Thyroid gland (tissue), 4 donors: ENCODE measurements around the gene GRB2. TPM values are rescaled to one million over a fixed set of nuclear protein-coding genes. Genes with fewer than 3 reads are reported as not detected.

ENCODE experiments used
- DNase-seq, 2 donors: peaks; one replicate each; pipeline ENCODE4 v3.0.0-alpha.2; 2019
- H3K27ac ChIP-seq, 3 donors: fragments of 200-600 bp; sonication (generic); 1 replicate in 2 of 3; 2 replicates in 1 of 3; pipeline ENCODE4 v1.5.1; 2016 to 2019; ENCODE audit warnings: mild to moderate bottlenecking in 1 of 3, moderate library complexity in 1 of 3
- H3K27me3 ChIP-seq: fragments of 200-600 bp; sonication (generic); one replicate; pipeline ENCODE4 v1.5.1; 2019
- H3K36me3 ChIP-seq, 2 donors: fragments of 200-600 bp; sonication (generic); one replicate each; pipeline ENCODE4 v1.5.1; 2016 to 2019
- H3K4me1 ChIP-seq, 2 donors: fragments of 200-600 bp; sonication (generic); one replicate each; pipeline ENCODE4 v1.5.1; 2017 to 2019
- H3K4me3 ChIP-seq, 3 donors: fragments of 200-600 bp; sonication (generic); replicated peaks in 1 of 3; 1 replicate in 2 of 3; 2 replicates in 1 of 3; pipeline ENCODE4 v1.5.1; 2016; ENCODE audit warnings: mild to moderate bottlenecking in 1 of 3
- H3K9me3 ChIP-seq: fragments of 200-600 bp; sonication (generic); one replicate; pipeline ENCODE4 v1.5.1; 2017
- POLR2A ChIP-seq, 2 donors: fragments of 450-650 bp; IDR thresholded peaks; one replicate each; pipeline ENCODE4 v1.6.1; 2017; ENCODE audit warnings: antibody characterized with exemption in 2 of 2, mild to moderate bottlenecking in 2 of 2, moderate library complexity in 1 of 2
- WGBS, 2 donors: methylation state at CpG; one replicate each; pipeline ENCODE4 v1.1.5; 2017; 5-methylcytosine and 5-hydroxymethylcytosine counted together
- intact Hi-C: fragments of 100-400 bp; cut with DNase I; formaldehyde crosslinking; loops from one replicate; pipeline ENCODE4 v1.15.1; 2023
- total RNA-seq, 4 donors: library from RNA; depleted of rRNA; stranded (reverse); fragments of >200 nt; gene quantifications; one replicate each; pipeline ENCODE4 v1.2.3, GENCODE V29; 2016
- TF ChIP-seq, protein P1 (sequence below), 6 experiments: fragments of 200-600 bp in 3 of 6; fragments of 450-650 bp in 3 of 6; sonication (generic) in 3 of 6; IDR thresholded peaks; one replicate each; pipeline ENCODE4 v1.5.1; 2016 to 2019; ENCODE audit warnings: antibody characterized with exemption in 6 of 6, mild to moderate bottlenecking in 2 of 6, inconsistent platforms in 1 of 6, moderate library complexity in 1 of 6

GRB2 gene
- total RNA-seq, 4 donors from 2014 or later: 65.8 to 101 (median 97.3) TPM

- Histone ChIP-seq H3K4me1 (peaks cover 0 to 5% of the 10 kb centered on the region in 2 donors), H3K27ac (no peak overlapping the region), H3K9me3 (no peaks in the 10 kb centered on the region), H3K4me3 (no peak overlapping the region), H3K36me3 (peaks cover 14 to 16% of the 10 kb centered on the region in 2 donors), H3K27me3 (no peaks in the 10 kb centered on the region)
- intact Hi-C loops: loop anchor here (5.0 to 10.0 kb wide), 3 partner anchors 72 to 275 kb away; no protein-coding TSS in a partner anchor
- DNase-seq: no peak
- WGBS, 2 donors: 92 to 94% methylated on average over 20 of the region's 20 CpGs
- TF ChIP-seq, protein P1, sequence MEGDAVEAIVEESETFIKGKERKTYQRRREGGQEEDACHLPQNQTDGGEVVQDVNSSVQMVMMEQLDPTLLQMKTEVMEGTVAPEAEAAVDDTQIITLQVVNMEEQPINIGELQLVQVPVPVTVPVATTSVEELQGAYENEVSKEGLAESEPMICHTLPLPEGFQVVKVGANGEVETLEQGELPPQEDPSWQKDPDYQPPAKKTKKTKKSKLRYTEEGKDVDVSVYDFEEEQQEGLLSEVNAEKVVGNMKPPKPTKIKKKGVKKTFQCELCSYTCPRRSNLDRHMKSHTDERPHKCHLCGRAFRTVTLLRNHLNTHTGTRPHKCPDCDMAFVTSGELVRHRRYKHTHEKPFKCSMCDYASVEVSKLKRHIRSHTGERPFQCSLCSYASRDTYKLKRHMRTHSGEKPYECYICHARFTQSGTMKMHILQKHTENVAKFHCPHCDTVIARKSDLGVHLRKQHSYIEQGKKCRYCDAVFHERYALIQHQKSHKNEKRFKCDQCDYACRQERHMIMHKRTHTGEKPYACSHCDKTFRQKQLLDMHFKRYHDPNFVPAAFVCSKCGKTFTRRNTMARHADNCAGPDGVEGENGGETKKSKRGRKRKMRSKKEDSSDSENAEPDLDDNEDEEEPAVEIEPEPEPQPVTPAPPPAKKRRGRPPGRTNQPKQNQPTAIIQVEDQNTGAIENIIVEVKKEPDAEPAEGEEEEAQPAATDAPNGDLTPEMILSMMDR (IDR thresholded peaks at IDR 0.05): no peak
- TF ChIP-seq POLR2A (IDR thresholded peaks at IDR 0.05): no peak
These were observed 85.4 kb downstream of the GRB2 start for GRCh38 chr17:75319904-75320691.

DNA sequence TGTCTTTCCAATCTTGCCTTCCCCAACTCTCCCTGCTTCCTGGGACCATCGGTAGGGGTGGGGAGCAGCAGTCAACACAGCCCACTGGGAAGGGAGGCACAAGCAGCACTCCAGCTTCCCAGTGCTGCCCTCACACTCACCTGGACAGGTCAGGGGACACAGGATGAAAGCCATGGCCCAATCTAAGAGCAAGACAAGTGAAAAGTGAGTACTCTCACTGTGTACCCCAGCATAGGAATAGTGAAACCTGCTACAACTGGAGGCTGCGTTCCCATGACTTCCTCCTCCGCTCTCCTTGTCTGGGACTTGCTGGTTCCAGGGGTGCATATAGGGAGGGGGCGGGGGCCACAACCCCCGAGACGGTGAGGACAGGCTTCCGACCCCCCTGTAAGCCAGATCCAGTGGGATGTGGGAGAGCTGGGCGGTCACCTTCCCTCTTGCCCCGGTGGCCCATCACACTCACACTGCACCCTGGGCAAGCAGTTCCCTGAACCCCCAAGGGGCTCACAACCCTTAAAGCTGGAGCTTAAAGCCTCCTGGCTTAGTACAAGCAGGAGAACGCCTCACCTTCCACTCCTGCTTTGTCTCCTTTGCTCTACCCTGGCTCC is 86.8 kb downstream of the GRB2 start:
- intact Hi-C loops: no loop called here
- TF ChIP-seq POLR2A (IDR thresholded peaks at IDR 0.05): no peak
- TF ChIP-seq, protein P1 (IDR thresholded peaks at IDR 0.05): no peak
- peaks cover 14 to 16% of the 10 kb centered on the region in 2 donors for H3K36me3 ChIP-seq

DNA sequence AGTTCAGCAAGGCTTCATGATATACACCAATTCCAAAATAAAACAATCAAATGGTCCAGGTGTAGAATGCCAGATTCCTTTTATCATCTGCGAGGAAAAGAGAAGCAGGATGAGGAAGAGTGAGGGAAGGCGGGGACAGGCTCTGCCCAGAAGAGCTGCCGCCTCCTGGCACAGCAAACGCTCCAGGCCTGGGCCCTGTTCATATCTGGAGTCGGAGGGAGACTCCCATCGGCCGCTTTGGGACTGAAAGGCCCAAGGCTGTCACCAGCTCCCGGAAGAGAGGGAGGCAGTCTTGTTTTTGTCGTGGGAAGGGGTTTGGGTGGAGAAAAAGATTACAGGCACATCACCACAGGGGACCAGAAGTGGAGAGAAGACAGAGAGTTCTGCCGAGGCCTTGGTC is 87.3 kb downstream of the GRB2 start:
- Histone ChIP-seq H3K27me3 (no peaks in the 10 kb centered on the region), H3K4me3 (no peak overlapping the region), H3K36me3 (peaks cover 14 to 16% of the 10 kb centered on the region in 2 donors), H3K4me1 (peaks cover 0 to 1% of the 10 kb centered on the region in 2 donors), H3K27ac (no peak overlapping the region), H3K9me3 (no peaks in the 10 kb centered on the region)
- WGBS, 2 donors: 77 to 80% methylated on average over 10 of the region's 10 CpGs
- intact Hi-C loops: no loop called here
- DNase-seq: no peak
- TF ChIP-seq POLR2A (IDR thresholded peaks at IDR 0.05): no peak
- TF ChIP-seq, protein P1 (IDR thresholded peaks at IDR 0.05): no peak

More for the DNA sequence above, 86.8 kb downstream of the GRB2 start:
- Histone ChIP-seq H3K4me3 (no peak overlapping the region), H3K27ac (no peak overlapping the region), H3K27me3 (no peaks in the 10 kb centered on the region), H3K4me1 (peaks cover 0 to 5% of the 10 kb centered on the region in 2 donors), H3K9me3 (no peaks in the 10 kb centered on the region)
- DNase-seq: no peak
- 91% methylated on average over 4 to 6 of the region's 10 CpGs for WGBS, 2 donors

- no peak for TF ChIP-seq POLR2A (IDR thresholded peaks at IDR 0.05)
- TF ChIP-seq, protein P1 (IDR thresholded peaks at IDR 0.05): no peak
- Histone ChIP-seq H3K4me1 (no peaks in the 10 kb centered on the region), H3K9me3 (no peaks in the 10 kb centered on the region), H3K27ac (no peak overlapping the region), H3K4me3 (no peak overlapping the region), H3K27me3 (no peaks in the 10 kb centered on the region), H3K36me3 (peaks cover 14 to 16% of the 10 kb centered on the region in 2 donors)
- 82 to 85% methylated on average over 11 of the region's 11 CpGs for WGBS, 2 donors
- intact Hi-C loops: no loop called here
- no peak for DNase-seq
These were observed 87.8 kb downstream of the GRB2 start for GRCh38 chr17:75317671-75318070.

DNA sequence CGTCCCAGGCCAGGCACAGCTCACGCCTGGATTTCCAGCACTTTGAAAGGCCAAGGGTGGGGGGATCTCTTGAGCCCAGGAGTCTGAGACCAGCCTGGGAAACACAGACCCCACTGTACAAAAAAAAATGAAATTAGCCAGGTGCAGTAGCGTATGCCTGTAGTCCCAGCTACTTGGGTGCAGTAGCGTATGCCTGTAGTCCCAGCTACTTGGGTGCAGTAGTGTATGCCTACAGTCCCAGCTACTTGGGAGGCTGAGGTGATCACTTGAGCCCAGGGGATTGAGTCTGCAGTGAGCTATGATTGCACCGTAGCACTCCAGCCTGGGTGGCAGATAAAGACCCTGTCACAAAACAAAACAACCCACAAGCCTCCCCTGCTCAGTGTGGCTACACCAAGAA is 89.2 kb downstream of the GRB2 start:
- no peak for DNase-seq
- H3K27me3 ChIP-seq: no peaks in the 10 kb centered on the region
- no peaks in the 10 kb centered on the region for H3K4me1 ChIP-seq
- H3K27ac ChIP-seq: no peak overlapping the region
- H3K36me3 ChIP-seq: peaks cover 11 to 16% of the 10 kb centered on the region in 2 donors
- WGBS, 2 donors: 85 to 86% methylated on average over 5 of the region's 5 CpGs
- TF ChIP-seq, protein P1 (IDR thresholded peaks at IDR 0.05): no peak
- intact Hi-C loops: no loop called here
- no peaks in the 10 kb centered on the region for H3K9me3 ChIP-seq
- H3K4me3 ChIP-seq: no peak overlapping the region
